HK-2 (cell line): ENCODE results near the gene PSME4.
"Not testable (repeated sequence)": the region's sequence is repeated elsewhere in the genome, so short reads cannot be mapped to it uniquely, and the experiment has no call there.

ENCODE experiments used
- DNase-seq: peaks from one replicate; pipeline ENCODE4 v3.0.0-alpha.2; 2018; ENCODE audit not compliant: unreplicated experiment

The PSME4 gene

DNA sequence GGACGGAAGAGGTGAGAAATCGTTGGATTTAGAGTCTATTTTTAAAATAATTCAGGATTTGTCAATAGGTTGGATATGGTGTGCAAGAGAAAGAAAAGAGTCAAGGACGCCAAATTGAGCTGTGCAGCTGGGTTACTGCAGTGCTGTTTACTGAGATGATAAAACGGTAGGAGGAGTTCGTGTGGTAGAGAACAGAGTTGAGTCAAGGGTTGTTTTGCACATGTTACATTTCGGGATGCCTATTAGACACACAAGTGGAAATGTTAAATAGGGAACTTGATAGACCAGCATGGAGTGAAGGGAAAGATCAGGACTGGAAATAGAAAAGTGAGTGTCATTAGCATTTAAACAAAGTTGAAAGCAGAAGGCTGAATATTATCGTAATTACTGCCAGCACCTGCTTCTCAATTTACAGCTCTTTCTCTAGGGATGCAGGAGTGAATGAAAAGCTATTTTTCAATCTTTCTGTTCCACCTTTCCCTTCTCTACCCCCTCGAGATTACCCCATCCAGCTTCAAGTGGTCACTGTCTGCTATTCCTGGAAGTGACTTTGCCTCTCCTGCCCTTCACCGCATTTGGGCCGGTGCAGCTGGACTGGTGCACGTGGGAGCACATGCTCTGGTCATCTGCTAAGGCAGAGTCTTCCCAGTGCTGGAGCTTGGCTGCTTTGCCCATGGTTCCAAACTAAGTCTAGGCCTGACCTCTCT, 141.4 kb downstream of the PSME4 start:
- DNase-seq: no peak

DNA sequence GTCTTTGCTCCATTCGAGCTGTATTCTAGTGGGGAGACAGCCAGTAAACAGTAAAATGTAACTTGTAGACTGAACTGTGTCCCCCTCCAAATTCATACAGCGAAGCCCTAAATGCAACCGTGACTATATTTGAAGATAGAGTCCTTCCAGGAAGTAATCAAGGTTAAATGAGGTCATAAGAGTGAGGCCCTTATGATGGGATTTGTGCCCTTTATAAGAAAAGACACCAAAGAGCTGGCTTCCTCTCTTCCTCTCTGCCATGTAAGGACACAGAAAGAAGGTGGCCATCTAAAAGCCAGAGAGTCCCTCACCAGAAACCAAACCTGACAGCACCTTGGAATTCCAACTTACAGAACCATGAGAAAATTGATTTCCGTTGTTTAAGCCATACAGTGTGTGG, 142.5 kb downstream of the PSME4 start:
- no peak for DNase-seq

DNA sequence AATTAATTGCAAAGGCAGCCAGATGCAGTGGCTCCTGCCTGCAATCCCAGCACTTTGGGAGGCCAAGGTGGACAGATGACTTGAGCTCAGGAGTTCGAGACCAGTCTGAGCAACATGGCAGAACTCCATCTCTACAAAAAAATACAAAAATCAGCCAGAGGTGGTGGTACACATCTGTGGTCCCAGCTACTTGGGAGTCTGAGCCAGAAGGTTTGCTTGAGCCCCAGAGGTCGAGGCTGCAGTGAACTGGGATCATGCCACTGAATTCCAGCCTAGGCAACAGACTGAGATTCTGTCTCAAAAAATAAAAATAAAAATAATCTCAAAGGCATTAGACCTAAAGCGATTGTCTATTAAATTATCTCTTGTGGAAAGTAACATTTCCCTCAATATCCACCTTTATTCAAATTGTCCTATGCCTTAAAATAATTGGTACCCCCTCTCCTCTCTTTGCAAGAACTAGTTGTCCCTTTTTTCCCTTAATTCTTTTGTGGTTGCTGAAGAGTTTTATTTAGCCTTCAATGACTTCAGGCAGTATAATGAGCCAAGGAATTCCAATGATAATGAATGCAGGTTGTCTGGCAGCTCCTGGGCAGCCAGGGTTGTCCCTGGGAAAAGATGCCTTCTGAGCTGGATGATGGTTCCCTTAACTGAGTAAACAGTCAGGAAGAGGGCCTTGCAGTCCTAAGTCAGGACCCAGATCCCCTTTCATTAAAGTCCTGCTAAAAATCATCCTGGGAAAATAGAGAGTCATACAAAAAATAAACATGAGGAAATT, 143.2 kb downstream of the PSME4 start:
- DNase-seq: no peak

DNA sequence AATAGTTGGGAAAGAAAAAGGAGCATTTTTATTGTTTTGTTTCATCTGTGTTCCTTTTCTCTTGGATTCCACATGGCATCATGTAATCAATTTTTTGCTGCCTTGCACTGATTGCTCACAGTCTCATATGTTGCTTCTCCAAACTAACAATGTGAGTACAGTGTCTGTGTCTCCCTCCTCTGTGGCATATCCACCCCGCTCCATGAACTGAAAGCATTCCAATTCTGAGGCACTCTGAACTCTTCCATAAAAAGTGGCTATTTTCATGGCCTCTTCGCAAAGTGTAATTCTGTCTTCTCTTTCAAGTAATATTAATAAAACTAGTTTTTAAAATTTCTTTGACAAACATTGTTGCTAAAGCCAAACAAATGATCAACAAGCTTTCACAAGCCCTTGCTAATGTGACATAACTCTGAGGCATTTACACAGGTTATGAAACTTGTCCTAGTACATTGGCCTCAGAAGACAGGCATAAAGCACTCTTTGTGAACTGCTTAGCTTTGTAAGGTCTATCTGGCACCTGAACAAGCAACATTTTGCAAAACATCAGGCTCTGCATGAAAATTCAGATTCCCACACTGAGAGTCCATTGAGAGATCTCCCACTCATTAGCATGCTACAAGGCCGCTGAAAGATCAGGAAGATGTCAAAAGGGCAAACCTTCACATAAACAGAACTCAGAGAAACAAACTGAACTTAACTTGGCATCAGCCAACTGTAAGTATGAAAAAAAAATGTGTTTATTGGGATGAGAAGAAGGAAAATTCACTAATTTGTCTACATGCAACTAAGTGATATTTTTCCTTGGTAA, 144.0 kb downstream of the PSME4 start:
- DNase-seq: no peak

DNA sequence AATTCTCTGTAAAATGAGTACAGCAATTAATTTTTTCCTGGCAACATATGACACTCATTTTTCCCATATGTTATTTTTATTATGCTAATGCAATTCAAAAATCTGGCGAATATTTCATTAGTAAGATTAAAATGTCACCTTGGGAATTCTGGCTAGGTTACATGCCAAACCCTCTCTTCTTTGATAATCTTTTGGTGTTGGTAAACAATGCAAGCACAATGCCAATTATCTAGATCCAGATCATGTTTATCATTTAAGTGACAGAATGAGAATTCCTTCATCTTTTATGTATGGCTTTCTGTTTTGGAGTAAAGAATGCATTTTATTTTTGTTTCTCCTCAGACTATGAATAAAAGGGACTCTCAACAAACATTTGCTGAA, 144.8 kb downstream of the PSME4 start:
- DNase-seq: no peak

DNA sequence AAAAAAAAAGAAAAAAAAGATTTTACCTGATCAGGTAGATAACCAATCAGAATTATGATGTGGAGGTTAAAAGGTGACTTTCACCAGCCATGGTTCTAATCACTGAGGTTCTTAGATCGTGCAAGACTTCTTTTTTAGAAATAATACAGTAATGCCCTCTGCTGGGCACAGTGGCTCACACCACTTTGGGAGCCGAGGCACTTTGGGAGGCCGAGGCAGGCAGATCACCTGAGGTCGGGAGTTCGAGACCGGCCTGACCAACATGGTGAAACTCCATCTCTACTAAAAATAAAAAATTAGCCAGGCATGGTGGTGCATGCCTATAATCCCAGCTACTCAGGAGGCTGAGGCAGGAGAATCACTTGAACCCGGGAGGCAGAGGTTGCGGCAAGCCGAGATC, 147.2 kb downstream of the PSME4 start:
- DNase-seq: not testable (repeated sequence)

GRCh38 chr2:53821810-53822209, 149.0 kb downstream of the PSME4 start:
- no peak for DNase-seq

- DNase-seq: no peak
Measured at GRCh38 chr2:53820711-53821110, 150.1 kb downstream of the PSME4 start.

GRCh38 chr2:53820048-53820447, 150.7 kb downstream of the PSME4 start:
- no peak for DNase-seq

DNA sequence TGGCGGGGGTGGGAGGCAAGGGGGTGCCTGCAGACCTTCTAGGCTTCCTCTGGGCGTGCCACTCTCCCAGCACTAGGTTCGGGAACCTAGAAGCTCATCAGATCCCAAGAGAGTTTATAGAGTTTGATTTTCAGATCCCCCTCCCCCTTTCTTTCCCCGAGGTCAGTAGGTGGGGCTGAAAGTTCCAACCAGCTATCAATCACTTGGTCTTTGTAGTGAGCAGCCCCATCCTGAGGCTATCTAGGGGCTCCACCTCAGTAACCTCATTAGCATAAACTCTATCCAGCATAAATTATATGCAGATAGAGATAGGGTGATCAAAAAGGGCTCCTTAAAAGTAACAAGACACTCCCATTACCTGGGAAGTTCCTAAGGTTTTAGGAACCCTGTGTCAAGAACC, 151.2 kb downstream of the PSME4 start:
- no peak for DNase-seq

DNA sequence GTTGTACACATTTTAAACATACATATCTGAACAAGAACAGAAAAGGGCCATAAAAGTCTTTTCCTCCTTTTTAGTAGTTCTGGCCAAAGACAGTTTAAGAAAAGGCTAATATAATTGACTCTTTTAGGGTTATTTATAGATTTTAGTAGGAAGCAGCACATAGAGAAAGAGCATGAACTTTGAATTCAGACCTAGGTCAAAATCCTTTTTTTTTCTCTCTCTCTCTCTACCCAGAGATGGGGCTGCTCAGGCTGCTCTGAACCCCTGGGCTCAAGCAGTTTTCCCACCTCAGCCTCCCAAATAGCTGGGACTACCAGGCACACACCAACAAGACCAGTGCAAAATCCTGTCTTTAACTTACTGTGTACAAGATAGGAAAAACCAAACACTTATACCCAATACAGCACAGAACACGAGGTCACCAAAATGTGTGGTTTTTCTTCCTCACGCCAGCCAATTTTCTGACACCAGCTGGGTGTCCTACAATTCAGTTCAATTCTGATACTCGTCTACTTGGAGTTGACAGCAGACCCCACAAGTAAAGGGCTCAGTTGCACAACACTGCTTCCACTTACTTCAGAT, 151.8 kb downstream of the PSME4 start:
- no peak for DNase-seq
